Tibial nerve (tissue), 3 donors: ENCODE results near the gene SNAPC2.

ENCODE experiments used
- POLR2A ChIP-seq, 2 donors: fragments of 450-650 bp; IDR thresholded peaks; one replicate each; pipeline ENCODE4 v1.6.1; 2017; ENCODE audit warnings: antibody characterized with exemption in 2 of 2, mild to moderate bottlenecking in 2 of 2, moderate library complexity in 2 of 2
- TF ChIP-seq, protein P1 (sequence below), 5 experiments: fragments of 200-600 bp in 3 of 5; fragments of 450-650 bp in 2 of 5; sonication (generic) in 3 of 5; IDR thresholded peaks; one replicate each; pipeline ENCODE4 v1.5.1; 2016 to 2019; ENCODE audit warnings: antibody characterized with exemption in 5 of 5, mild to moderate bottlenecking in 3 of 5, moderate library complexity in 2 of 5

DNA sequence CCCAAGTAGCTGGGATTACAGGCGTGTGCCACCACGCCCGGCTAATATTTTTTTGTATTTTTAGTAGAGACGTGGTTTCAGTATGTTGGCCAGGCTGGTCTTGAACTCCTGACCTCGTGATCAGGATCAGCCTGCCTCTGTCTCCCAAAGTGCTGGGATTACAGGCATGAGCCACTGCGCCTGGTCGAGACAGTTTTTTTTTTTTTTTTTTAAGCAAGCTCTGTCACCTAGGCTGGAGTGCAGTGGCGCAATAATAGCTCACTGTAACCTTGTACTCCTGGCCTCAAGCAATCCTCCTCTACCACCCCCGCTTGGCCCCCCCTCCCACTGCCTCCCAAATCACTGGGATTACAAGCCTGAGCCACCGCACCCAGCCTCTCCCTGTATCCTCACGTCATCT is 22.8 kb upstream of the SNAPC2 start:
- TF ChIP-seq, protein P1, sequence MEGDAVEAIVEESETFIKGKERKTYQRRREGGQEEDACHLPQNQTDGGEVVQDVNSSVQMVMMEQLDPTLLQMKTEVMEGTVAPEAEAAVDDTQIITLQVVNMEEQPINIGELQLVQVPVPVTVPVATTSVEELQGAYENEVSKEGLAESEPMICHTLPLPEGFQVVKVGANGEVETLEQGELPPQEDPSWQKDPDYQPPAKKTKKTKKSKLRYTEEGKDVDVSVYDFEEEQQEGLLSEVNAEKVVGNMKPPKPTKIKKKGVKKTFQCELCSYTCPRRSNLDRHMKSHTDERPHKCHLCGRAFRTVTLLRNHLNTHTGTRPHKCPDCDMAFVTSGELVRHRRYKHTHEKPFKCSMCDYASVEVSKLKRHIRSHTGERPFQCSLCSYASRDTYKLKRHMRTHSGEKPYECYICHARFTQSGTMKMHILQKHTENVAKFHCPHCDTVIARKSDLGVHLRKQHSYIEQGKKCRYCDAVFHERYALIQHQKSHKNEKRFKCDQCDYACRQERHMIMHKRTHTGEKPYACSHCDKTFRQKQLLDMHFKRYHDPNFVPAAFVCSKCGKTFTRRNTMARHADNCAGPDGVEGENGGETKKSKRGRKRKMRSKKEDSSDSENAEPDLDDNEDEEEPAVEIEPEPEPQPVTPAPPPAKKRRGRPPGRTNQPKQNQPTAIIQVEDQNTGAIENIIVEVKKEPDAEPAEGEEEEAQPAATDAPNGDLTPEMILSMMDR (IDR thresholded peaks at IDR 0.05), result no peak
- no peak for TF ChIP-seq POLR2A (IDR thresholded peaks at IDR 0.05)
